HepG2 (cell line): ENCODE measurements around the gene CDK8. TPM values are rescaled to one million over a fixed set of nuclear protein-coding genes. Genes with fewer than 3 reads are reported as not detected.

Experiments used
- ETS1 ChIP-seq: sonication (generic); formaldehyde crosslinking; IDR thresholded peaks from 2 replicates; pipeline ENCODE4 v1.4.0; 2020; ENCODE audit warnings: missing genetic modification reagents
- FOXJ3 ChIP-seq: sonication (generic); formaldehyde crosslinking; IDR thresholded peaks from 2 replicates; pipeline ENCODE4 v1.4.0; 2020; ENCODE audit warnings: missing genetic modification reagents, mild to moderate bottlenecking, borderline replicate concordance
- FOXP4 ChIP-seq: sonication (generic); formaldehyde crosslinking; IDR thresholded peaks from 2 replicates; pipeline ENCODE4 v1.4.0; 2020; ENCODE audit warnings: missing genetic modification reagents
- HINFP ChIP-seq: sonication (generic); formaldehyde crosslinking; IDR thresholded peaks from 2 replicates; pipeline ENCODE4 v1.4.0; 2020; ENCODE audit warnings: low read depth, mild to moderate bottlenecking, missing genetic modification reagents
- HNF4A ChIP-seq: sonication (generic); formaldehyde crosslinking; IDR thresholded peaks from 2 replicates; pipeline ENCODE4 v1.4.0; 2020; ENCODE audit warnings: missing genetic modification reagents
- ZNF263 ChIP-seq: sonication (generic); formaldehyde crosslinking; IDR thresholded peaks from 2 replicates; pipeline ENCODE4 v1.4.0; 2020; ENCODE audit warnings: missing genetic modification reagents
- ZNF275 ChIP-seq: sonication (generic); formaldehyde crosslinking; IDR thresholded peaks from 2 replicates; pipeline ENCODE4 v1.8.0; 2022; ENCODE audit warnings: missing genetic modification reagents, mild to moderate bottlenecking, inconsistent platforms, borderline replicate concordance
- ZNF609 ChIP-seq: sonication (generic); formaldehyde crosslinking; IDR thresholded peaks from 2 replicates; pipeline ENCODE4 v1.4.0; 2020; ENCODE audit warnings: mild to moderate bottlenecking, missing genetic modification reagents, borderline replicate concordance
- ZNF672 ChIP-seq: sonication (generic); formaldehyde crosslinking; IDR thresholded peaks from 2 replicates; pipeline ENCODE4 v1.8.1; 2022; ENCODE audit warnings: missing genetic modification reagents
- polyA plus RNA-seq, 8 experiments: library from polyadenylated mRNA; depleted of rRNA in 3 of 8; stranded (reverse) in 7 of 8; unstranded in 1 of 8; fragments of >200 nt; fragmentation: Illumina TruSeq in 4 of 8; extraction: Trizol in 4 of 8; gene quantifications; 2 replicates each; pipeline versions ENCODE4 v1.2.1 to v1.2.3, GENCODE V29; 2011 to 2016; ENCODE audit warnings: low read depth in 4 of 8, missing spikeins in 1 of 8, mixed read lengths in 1 of 8; ENCODE audit not compliant: insufficient read depth in 1 of 8
- total RNA-seq, 5 experiments: library from RNA; depleted of rRNA; stranded (reverse); fragments of >200 nt; fragmentation: Illumina TruSeq; extraction: Trizol; gene quantifications; 2 replicates each; pipeline ENCODE4 v1.2.3, GENCODE V29; 2016; ENCODE audit warnings: low read depth in 1 of 5

The CDK8 gene
- total and polyA plus RNA-seq, 2 of the 13 experiments (the other 11 are each of a cell fraction or from before 2014, with no cell fraction given): 15.8 to 16.4 TPM

GRCh38 chr13:26221721-26222519, 32.0 kb upstream of the CDK8 start, which contains the start of gene RNF6 (continued):
- TF ChIP-seq ZNF609 (CRISPR knock-in tag) (0 out of 2 replicates have a peak, but pooled peaks have one; percentile 47), ZNF263 (CRISPR knock-in tag) (0 out of 2 replicates have a peak, but pooled peaks have one; percentile 47), HINFP (CRISPR knock-in tag) (no peak), ZNF672 (CRISPR knock-in tag) (peak; percentile 64; the same call in 1 of the 2 replicates), FOXJ3 (CRISPR knock-in tag) (no peak; the same call in 1 of the 2 replicates), HNF4A (CRISPR knock-in tag) (peak; percentile 31), ZNF275 (CRISPR knock-in tag) (peak; percentile 95), FOXP4 (CRISPR knock-in tag) (peak; percentile 67), ETS1 (CRISPR knock-in tag) (no peak)
